Mammary epithelial cell (primary cell): ENCODE measurements around the gene WDR62.
"Not testable (repeated sequence)": the region's sequence is repeated elsewhere in the genome, so short reads cannot be mapped to it uniquely, and the experiment has no call there.

ENCODE experiments used
- EZH2 ChIP-seq: IDR thresholded peaks from 2 replicates; pipeline ENCODE4 v1.6.1; 2012; ENCODE audit warnings: low read length, inconsistent platforms, borderline replicate concordance
- TF ChIP-seq, protein P1 (sequence below), 2 donors: IDR thresholded peaks in 1 of 2; conservative IDR thresholded peaks in 1 of 2; 2 replicates each; pipeline ENCODE4 v1.5.1; 2011 to 2012; ENCODE audit warnings: inconsistent platforms in 2 of 2, low read length in 2 of 2, mild to moderate bottlenecking in 2 of 2, control low read depth in 1 of 2, low read depth in 1 of 2; ENCODE audit not compliant: insufficient read depth in 1 of 2; ENCODE audit errors: extremely low read depth in 1 of 2

- TF ChIP-seq, protein P1, sequence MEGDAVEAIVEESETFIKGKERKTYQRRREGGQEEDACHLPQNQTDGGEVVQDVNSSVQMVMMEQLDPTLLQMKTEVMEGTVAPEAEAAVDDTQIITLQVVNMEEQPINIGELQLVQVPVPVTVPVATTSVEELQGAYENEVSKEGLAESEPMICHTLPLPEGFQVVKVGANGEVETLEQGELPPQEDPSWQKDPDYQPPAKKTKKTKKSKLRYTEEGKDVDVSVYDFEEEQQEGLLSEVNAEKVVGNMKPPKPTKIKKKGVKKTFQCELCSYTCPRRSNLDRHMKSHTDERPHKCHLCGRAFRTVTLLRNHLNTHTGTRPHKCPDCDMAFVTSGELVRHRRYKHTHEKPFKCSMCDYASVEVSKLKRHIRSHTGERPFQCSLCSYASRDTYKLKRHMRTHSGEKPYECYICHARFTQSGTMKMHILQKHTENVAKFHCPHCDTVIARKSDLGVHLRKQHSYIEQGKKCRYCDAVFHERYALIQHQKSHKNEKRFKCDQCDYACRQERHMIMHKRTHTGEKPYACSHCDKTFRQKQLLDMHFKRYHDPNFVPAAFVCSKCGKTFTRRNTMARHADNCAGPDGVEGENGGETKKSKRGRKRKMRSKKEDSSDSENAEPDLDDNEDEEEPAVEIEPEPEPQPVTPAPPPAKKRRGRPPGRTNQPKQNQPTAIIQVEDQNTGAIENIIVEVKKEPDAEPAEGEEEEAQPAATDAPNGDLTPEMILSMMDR (conservative IDR thresholded peaks at IDR 0.05 in 1 of 2, IDR thresholded peaks at IDR 0.05 in 1 of 2; ENCODE audit: extremely low read depth in 1 of 2, insufficient read depth in 1 of 2, low read depth in 1 of 2, low read length in 2 of 2) = not testable (repeated sequence)
- not testable (repeated sequence) for TF ChIP-seq EZH2
These were observed 13.6 kb upstream of the WDR62 start for GRCh38 chr19:36041092-36041491.
